ENCODE measurements around the gene SLC9A7.

- TF ChIP-seq, protein P1, sequence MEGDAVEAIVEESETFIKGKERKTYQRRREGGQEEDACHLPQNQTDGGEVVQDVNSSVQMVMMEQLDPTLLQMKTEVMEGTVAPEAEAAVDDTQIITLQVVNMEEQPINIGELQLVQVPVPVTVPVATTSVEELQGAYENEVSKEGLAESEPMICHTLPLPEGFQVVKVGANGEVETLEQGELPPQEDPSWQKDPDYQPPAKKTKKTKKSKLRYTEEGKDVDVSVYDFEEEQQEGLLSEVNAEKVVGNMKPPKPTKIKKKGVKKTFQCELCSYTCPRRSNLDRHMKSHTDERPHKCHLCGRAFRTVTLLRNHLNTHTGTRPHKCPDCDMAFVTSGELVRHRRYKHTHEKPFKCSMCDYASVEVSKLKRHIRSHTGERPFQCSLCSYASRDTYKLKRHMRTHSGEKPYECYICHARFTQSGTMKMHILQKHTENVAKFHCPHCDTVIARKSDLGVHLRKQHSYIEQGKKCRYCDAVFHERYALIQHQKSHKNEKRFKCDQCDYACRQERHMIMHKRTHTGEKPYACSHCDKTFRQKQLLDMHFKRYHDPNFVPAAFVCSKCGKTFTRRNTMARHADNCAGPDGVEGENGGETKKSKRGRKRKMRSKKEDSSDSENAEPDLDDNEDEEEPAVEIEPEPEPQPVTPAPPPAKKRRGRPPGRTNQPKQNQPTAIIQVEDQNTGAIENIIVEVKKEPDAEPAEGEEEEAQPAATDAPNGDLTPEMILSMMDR (conservative IDR thresholded peaks at IDR 0.05; ENCODE audit: low read depth, low read length): no peak
- no peak for TF ChIP-seq EZH2 (IDR thresholded peaks at IDR 0.05; ENCODE audit: low read length, unreplicated experiment)
These were observed 176.6 kb downstream of the SLC9A7 start for GRCh38 chrX:46582325-46582724.

Measured in PC-3 (cell line).